ENCODE results near the gene TMEM259. TPM values are rescaled to one million over a fixed set of nuclear protein-coding genes. Genes with fewer than 3 reads are reported as not detected.

Gene TMEM259
- total and polyA plus RNA-seq, 2 of the 8 experiments (the other 6 are each of a cell fraction or from before 2014, with no cell fraction given), result 140 to 243 TPM

DNA sequence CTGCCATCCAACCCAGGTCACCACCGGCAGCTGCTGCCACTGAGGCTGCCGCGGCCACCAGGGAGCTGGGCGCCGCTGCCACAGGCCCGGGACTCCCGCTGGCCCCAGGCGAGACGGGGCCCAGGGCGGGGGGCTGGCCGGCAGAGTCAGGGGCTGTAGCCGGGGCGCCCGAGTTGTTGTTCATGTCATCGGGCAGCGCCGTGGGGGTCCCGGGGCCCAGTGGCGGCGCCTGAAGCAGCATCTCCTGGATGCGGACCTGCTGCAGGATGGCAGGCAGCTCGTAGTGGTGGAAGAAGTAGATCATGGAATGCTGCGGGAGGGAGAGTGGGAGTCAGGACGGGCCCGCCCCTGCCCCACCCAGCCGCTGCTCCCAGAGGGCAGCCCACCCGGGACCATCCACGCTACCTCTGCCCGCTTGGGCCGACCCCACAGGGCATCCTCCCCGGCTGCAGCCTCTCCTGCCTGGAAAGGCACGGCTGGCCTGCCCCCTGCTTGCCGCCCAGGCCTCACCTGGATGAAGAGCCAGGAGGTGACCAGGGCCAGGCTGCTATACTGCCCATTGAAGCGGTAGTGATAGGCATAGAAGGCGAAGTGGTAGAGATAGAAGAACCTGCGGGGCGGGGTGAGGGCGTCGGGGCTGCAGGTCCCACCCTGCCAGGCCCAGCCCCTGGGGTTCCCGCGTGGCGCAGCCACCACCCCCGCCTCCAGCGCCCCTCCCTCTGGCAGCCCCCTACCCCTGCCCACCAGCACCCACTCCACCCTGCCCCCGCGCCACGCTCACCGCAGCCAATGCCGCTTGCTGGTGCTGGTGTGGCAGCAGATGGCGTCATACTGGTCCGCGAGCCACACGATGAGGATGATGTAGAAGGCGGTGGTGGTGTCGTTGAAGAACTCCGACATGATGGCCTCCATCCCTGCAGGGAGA lies 10.1 kb downstream of the TMEM259 start (continued):
- TF ChIP-seq, protein P1, sequence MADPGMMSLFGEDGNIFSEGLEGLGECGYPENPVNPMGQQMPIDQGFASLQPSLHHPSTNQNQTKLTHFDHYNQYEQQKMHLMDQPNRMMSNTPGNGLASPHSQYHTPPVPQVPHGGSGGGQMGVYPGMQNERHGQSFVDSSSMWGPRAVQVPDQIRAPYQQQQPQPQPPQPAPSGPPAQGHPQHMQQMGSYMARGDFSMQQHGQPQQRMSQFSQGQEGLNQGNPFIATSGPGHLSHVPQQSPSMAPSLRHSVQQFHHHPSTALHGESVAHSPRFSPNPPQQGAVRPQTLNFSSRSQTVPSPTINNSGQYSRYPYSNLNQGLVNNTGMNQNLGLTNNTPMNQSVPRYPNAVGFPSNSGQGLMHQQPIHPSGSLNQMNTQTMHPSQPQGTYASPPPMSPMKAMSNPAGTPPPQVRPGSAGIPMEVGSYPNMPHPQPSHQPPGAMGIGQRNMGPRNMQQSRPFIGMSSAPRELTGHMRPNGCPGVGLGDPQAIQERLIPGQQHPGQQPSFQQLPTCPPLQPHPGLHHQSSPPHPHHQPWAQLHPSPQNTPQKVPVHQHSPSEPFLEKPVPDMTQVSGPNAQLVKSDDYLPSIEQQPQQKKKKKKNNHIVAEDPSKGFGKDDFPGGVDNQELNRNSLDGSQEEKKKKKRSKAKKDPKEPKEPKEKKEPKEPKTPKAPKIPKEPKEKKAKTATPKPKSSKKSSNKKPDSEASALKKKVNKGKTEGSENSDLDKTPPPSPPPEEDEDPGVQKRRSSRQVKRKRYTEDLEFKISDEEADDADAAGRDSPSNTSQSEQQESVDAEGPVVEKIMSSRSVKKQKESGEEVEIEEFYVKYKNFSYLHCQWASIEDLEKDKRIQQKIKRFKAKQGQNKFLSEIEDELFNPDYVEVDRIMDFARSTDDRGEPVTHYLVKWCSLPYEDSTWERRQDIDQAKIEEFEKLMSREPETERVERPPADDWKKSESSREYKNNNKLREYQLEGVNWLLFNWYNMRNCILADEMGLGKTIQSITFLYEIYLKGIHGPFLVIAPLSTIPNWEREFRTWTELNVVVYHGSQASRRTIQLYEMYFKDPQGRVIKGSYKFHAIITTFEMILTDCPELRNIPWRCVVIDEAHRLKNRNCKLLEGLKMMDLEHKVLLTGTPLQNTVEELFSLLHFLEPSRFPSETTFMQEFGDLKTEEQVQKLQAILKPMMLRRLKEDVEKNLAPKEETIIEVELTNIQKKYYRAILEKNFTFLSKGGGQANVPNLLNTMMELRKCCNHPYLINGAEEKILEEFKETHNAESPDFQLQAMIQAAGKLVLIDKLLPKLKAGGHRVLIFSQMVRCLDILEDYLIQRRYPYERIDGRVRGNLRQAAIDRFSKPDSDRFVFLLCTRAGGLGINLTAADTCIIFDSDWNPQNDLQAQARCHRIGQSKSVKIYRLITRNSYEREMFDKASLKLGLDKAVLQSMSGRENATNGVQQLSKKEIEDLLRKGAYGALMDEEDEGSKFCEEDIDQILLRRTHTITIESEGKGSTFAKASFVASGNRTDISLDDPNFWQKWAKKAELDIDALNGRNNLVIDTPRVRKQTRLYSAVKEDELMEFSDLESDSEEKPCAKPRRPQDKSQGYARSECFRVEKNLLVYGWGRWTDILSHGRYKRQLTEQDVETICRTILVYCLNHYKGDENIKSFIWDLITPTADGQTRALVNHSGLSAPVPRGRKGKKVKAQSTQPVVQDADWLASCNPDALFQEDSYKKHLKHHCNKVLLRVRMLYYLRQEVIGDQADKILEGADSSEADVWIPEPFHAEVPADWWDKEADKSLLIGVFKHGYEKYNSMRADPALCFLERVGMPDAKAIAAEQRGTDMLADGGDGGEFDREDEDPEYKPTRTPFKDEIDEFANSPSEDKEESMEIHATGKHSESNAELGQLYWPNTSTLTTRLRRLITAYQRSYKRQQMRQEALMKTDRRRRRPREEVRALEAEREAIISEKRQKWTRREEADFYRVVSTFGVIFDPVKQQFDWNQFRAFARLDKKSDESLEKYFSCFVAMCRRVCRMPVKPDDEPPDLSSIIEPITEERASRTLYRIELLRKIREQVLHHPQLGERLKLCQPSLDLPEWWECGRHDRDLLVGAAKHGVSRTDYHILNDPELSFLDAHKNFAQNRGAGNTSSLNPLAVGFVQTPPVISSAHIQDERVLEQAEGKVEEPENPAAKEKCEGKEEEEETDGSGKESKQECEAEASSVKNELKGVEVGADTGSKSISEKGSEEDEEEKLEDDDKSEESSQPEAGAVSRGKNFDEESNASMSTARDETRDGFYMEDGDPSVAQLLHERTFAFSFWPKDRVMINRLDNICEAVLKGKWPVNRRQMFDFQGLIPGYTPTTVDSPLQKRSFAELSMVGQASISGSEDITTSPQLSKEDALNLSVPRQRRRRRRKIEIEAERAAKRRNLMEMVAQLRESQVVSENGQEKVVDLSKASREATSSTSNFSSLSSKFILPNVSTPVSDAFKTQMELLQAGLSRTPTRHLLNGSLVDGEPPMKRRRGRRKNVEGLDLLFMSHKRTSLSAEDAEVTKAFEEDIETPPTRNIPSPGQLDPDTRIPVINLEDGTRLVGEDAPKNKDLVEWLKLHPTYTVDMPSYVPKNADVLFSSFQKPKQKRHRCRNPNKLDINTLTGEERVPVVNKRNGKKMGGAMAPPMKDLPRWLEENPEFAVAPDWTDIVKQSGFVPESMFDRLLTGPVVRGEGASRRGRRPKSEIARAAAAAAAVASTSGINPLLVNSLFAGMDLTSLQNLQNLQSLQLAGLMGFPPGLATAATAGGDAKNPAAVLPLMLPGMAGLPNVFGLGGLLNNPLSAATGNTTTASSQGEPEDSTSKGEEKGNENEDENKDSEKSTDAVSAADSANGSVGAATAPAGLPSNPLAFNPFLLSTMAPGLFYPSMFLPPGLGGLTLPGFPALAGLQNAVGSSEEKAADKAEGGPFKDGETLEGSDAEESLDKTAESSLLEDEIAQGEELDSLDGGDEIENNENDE (IDR thresholded peaks at IDR 0.05; ENCODE audit: insufficient replicate concordance, low read length), result no peak
- TF ChIP-seq RXRA (IDR thresholded peaks at IDR 0.05; ENCODE audit: insufficient read depth, low read depth, low read length) (no peak), RFX5 (IDR thresholded peaks at IDR 0.05; ENCODE audit: borderline replicate concordance, low read depth, low read length) (no peak), CHD2 (IDR thresholded peaks at IDR 0.05; ENCODE audit: low read length) (no peak), TEAD4 (IDR thresholded peaks at IDR 0.05; ENCODE audit: low read depth, low read length) (no peak), BRCA1 (IDR thresholded peaks at IDR 0.05; ENCODE audit: low read depth, low read length) (no peak), NRF1 (IDR thresholded peaks at IDR 0.05; ENCODE audit: low read depth, low read length) (no peak)

Measured in H1 (cell line).